ENCODE data around the gene DNAH11.
"Not testable (repeated sequence)": the region's sequence is repeated elsewhere in the genome, so short reads cannot be mapped to it uniquely, and the experiment has no call there.

The DNAH11 gene

GRCh38 chr7:21926448-21926847, 383.6 kb downstream of the DNAH11 start:
- no peak overlapping the region for H3K4me3 Mint-ChIP-seq
- H3K36me3 Mint-ChIP-seq (ENCODE audit: low read depth) = peaks cover 37% of the 10 kb centered on the region
- H3K9me3 Mint-ChIP-seq = peaks cover 33% of the 10 kb centered on the region
- H3K4me1 Mint-ChIP-seq = peaks cover 5% of the 10 kb centered on the region
- no peak for TF ChIP-seq CTCF (IDR thresholded peaks at IDR 0.05; ENCODE audit: unreplicated experiment in 3 of 3)
- no peaks in the 10 kb centered on the region for H3K27me3 Mint-ChIP-seq (ENCODE audit: low read depth)
- H3K27ac Mint-ChIP-seq = no peak overlapping the region

GRCh38 chr7:21927693-21928092, 384.9 kb downstream of the DNAH11 start:
- Mint-ChIP-seq H3K36me3 (ENCODE audit: low read depth) (peaks cover 46% of the 10 kb centered on the region), H3K27ac (no peak overlapping the region), H3K27me3 (ENCODE audit: low read depth) (no peaks in the 10 kb centered on the region), H3K4me1 (peaks cover 5% of the 10 kb centered on the region), H3K4me3 (no peak overlapping the region), H3K9me3 (peaks cover 43% of the 10 kb centered on the region)
- TF ChIP-seq CTCF (IDR thresholded peaks at IDR 0.05; ENCODE audit: unreplicated experiment in 3 of 3) = no peak

- not testable (repeated sequence) for H3K27ac Mint-ChIP-seq; H3K4me3 Mint-ChIP-seq; H3K27me3 Mint-ChIP-seq (ENCODE audit: low read depth); H3K4me1 Mint-ChIP-seq
- peaks cover 71% of the 10 kb centered on the region for H3K9me3 Mint-ChIP-seq
- H3K36me3 Mint-ChIP-seq (ENCODE audit: low read depth) = peaks cover 87% of the 10 kb centered on the region
These were observed 390.5 kb downstream of the DNAH11 start for GRCh38 chr7:21933293-21933692.

GRCh38 chr7:21934808-21935207, 392.0 kb downstream of the DNAH11 start:
- Mint-ChIP-seq H3K27ac (no peak overlapping the region), H3K36me3 (ENCODE audit: low read depth) (peaks cover 83% of the 10 kb centered on the region), H3K9me3 (peaks cover 57% of the 10 kb centered on the region), H3K4me3 (no peak overlapping the region), H3K4me1 (peaks cover 6% of the 10 kb centered on the region), H3K27me3 (ENCODE audit: low read depth) (no peaks in the 10 kb centered on the region)
- no peak for TF ChIP-seq CTCF (IDR thresholded peaks at IDR 0.05; ENCODE audit: unreplicated experiment in 3 of 3)

- H3K27me3 Mint-ChIP-seq (ENCODE audit: low read depth) = peaks cover 4% of the 10 kb centered on the region
- H3K27ac Mint-ChIP-seq = no peak overlapping the region
- peaks cover 56% of the 10 kb centered on the region for H3K36me3 Mint-ChIP-seq (ENCODE audit: low read depth)
- H3K4me1 Mint-ChIP-seq = peaks cover 24% of the 10 kb centered on the region
- no peak for TF ChIP-seq CTCF (IDR thresholded peaks at IDR 0.05; ENCODE audit: unreplicated experiment in 3 of 3)
- no peak overlapping the region for H3K4me3 Mint-ChIP-seq
- H3K9me3 Mint-ChIP-seq = peaks cover 31% of the 10 kb centered on the region
These were observed 395.6 kb downstream of the DNAH11 start for GRCh38 chr7:21938463-21938862.

GRCh38 chr7:21939136-21939857, 396.5 kb downstream of the DNAH11 start:
- Mint-ChIP-seq H3K9me3 (peaks cover 26% of the 10 kb centered on the region), H3K4me3 (no peak overlapping the region), H3K4me1 (peaks cover 24% of the 10 kb centered on the region), H3K27ac (no peak overlapping the region), H3K27me3 (ENCODE audit: low read depth) (peaks cover 4% of the 10 kb centered on the region), H3K36me3 (ENCODE audit: low read depth) (peaks cover 48% of the 10 kb centered on the region)
- TF ChIP-seq CTCF (IDR thresholded peaks at IDR 0.05; ENCODE audit: unreplicated experiment in 3 of 3) = no peak

Measured in nephron (organoid).